ACHN (cell line): ENCODE measurements around the gene CCDC137.

Experiments used
- DNase-seq: peaks from one replicate; pipeline ENCODE4 v3.0.0-alpha.2; 2015
- in situ Hi-C: cut with HindIII; loops from 2 replicates; pipeline ENCODE4 v1.10.0; 2017; ENCODE audit warnings: low sequenced_read_pairs, low pct_ligation_motif_present, low pct_unique_long_range_greater_than_20kb

CCDC137 gene

GRCh38 chr17:81722184-81723120 lies 55.9 kb downstream of the CCDC137 start:
- peak; percentile 72 for DNase-seq
- in situ Hi-C loops = no loop called here
